NCI-H128 (cell line): ENCODE measurements around the gene PHB1.
"Not testable (repeated sequence)": the region's sequence is repeated elsewhere in the genome, so short reads cannot be mapped to it uniquely, and the experiment has no call there.

ENCODE experiments used
- DNase-seq: peaks from one replicate; lab custom pipeline; 2025; ENCODE audit not compliant: unreplicated experiment; lab: John Stamatoyannopoulos, UW

Gene PHB1

DNA sequence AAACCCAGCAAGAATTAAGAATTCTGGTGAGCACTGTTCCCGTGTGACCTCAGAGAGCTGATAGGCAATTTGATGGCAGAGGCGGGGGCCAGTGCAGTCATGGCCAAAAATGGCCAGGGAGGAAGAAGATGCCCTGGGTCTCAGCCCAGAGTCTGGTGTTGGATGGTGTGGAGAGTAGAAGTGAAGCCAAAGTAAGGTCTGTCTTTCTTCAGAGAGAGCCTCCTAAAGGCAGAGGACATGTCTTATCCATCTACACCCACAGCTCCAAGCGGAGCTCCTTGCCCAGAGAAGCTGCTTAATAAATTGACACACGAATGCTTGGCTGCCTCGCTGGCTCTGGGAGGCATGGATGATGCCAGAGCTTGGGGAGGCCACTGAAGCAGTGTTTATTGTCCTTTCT, 32.9 kb downstream of the PHB1 start:
- no peak for DNase-seq

DNA sequence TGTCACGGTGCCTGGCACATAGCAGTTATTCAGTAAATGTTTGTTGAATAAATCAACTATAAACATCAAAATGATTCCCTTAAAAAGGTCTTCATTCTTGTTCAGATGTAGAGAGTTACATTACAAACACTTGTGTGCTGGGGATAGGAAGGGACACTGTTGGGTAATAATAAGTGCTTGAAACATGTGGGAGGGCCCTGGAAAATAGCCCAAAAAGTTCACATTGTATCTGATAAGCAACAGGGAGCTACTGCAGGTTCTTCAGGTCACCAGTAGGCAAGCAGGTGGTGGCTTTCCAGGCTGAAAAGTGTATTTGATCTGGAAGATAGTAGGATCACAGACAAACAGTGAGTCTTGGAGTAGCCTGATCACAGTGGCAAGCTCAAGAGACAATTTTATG, 33.6 kb downstream of the PHB1 start:
- DNase-seq: no peak

DNA sequence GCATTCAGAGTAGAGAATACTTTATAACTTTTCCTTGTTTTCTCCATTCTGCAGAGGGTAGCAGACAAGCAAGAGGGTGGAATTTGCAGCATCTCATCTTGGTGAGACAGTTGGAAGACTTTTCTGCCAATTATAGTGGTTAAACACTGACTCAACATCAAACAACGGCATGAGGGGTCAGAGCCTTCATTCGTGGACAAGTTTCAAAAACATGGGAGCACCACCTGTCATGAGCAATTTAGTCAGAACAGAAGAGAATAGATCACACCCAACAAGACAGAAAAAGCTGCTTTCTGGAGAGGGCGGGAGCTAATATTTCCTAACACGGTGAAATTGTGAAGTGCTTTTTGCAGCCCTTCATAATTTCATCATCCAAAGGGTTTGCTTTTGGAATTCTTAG, 34.8 kb downstream of the PHB1 start:
- no peak for DNase-seq

DNA sequence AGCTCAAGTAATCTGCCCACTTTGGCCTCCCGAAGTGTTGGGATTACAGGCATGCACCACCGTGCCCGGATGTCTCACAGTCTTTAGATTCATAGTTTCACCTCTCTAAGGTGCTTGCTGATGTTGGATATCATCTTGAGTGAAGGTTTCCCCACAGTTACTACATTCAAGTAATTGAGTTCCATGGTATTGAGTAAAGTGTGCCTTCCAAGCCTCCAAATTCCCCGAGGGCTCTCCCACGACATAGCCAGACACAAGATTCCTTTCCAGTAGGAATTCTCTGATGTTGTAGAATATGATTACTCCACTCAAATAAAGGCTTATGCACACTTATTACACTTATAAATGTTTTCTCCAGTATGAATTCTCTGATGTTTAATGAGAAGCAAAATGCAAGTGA, 36.4 kb downstream of the PHB1 start:
- no peak for DNase-seq

DNA sequence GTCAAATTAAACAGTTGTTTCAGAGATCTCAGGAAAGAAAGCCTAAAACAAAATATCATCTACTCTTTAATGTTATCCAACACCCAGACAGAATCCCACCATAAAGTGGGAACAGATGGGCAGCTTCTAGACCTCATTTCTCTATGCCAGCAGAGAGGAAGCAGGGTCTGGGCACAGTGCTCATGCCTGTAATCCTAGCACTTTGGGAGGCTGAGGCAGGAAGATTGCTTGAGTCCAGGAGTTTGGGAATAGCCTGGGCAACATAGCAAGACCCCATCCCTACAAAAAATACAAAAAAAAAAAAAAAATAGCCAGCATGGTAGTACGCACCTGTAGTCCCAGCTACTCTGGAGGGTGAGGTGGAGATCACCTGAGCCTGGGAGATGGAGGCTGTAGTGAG, 39.1 kb downstream of the PHB1 start:
- no peak for DNase-seq

DNA sequence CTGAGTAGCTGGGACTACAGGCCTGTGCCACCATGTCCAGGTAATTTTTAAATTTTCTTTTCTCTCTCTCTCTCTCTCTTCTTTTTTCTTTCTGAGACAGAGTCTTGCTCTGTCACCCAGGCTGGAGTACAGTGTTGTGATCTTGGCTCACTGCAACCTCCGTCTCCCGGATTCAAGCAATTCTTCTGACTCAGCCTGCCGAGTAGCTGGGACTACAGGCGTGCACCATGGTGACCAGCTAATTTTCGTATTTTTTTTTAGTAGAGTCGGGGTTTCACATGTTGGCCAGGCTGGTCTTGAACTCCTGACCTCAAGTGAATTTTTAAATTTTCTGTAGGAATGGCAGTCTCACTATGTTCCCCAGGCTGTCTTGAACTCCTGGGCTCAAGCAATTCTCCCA, 41.6 kb downstream of the PHB1 start:
- DNase-seq: no peak

DNA sequence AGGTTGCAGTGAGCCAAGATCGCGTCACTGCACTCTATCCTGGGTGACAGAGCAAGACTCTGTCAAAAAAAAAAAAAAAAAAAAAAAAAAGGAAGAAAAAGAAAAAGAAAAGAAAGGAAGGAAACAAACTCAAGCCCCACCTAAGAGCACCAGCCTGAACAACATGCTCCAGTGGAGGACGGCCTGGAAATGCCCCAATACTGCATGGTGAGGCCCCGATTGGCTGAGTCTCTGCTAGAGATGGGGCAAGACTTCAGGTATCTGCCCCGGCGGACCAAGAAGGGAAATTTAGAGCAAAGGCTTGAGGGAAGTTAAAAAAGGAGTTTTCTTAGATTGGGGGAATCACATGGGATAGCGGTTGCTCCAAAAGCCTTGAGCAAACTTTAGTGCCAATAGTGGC, 42.3 kb downstream of the PHB1 start:
- no peak for DNase-seq

DNA sequence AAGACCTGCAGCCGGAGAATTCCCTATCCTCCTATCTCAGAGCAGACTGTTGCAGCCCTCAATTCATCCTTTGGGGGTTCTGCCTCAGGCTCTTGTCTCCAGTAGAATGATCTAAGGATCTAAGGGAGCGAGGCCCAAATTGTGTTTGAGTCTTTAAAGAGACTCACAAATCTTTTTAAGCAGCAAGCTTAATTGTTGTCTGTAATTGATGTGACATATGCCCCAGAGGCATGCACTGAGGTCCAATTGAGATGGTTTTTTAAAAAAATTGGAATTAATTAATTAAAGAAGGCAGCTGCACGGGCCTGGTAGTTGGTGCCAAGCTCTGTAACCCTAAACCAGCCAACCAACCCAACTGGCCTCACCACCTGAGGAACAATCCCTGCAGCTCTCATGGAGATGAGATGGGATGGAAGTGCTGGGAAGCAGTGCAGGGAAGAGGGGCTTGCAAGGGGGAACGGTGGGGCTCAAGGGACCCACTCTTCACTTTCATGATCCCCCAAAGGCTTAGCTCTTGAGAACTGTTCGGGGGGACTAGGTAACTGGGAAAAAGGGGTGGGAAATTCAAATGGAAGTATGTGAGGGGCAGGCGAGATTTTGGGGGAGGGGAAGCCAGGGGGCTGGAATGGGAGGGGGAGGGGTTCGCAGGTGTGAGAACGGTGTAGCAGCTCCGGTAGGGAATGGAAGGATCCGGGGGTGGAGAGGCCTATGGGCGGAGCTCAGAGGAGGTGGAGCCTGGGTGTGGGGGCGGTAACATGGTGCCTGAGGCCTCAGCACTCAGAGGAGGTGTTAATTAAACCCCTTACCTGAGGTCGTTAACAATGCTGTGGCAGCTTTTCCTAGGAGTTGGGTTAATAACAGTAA, 43.5 kb downstream of the PHB1 start:
- DNase-seq: no peak

DNA sequence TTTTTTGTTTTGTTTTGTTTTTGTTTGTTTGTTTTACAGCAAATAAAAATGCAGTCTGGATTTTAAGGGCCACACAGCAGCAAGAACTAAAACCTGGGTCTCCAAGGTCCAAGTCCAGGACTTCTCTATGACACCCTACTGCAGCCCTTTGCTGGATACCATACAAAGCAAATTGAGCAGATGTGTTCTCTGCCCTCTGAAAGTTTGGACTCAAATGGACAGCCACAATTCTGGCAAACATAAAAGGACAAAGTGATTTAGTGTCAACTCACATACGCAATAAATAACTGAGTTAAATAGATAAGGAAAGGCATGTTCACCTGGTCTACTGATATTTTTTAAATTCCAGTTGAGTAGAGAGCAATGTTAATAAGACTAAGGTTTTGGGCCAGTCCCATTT, 44.9 kb downstream of the PHB1 start:
- DNase-seq: no peak

DNA sequence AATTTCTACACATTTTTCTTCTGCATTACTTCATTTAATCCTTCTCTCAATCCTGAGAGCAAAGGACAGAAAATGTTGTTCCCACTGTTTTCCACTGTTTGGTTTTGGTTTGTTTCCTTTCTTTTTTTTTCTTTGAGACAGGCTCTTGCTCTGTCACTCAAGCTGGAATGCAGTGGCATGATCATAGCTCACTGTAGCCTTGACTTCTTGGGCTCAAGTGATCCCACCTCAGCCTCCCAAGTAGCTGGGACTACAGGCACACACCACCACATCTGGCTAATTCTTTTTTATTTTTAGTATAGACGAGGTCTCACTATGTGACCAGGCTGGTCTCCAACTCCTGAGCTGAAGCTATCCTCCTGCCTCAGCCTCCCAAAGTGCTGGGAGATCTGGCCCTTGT, 45.6 kb downstream of the PHB1 start:
- DNase-seq: no peak

DNA sequence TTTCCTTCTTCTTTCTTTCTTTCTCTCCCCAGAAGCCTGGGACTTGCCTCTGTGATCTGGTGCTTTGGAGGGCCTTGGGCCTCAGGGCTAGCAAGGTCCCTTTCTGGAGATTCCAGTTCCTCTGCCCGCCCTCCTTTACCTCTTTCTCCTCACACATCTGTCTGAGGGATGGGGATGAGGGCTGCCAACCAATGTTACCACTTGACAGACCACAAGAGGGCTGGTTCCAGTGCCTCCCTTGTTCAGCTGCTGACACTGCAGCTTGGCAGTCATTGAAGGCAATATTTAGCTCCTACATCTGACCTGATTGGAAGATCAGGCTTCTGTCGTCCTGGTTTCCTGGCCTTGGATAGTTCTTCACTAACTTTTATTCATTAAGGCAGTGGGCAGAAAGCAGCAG, 49.0 kb downstream of the PHB1 start:
- DNase-seq: no peak

DNA sequence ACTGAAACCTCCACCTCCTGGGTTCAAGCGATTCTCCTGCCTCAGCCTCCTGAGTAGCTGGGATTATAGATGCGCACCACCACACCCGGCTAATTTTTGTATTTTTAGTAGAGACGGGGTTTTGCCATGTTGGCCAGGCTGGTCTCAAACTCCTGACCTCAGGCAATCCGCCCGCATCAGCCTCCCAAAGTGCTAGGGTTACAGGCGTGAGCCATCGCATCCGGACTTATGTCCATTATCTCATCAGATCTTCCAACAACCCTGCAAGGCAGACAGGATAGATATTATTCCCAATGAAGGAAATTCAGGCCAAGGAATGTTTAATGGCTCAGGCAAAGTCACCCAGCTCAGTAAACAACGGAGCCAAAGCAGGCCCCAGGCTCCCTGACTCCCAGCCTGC, 49.6 kb downstream of the PHB1 start:
- not testable (repeated sequence) for DNase-seq

DNA sequence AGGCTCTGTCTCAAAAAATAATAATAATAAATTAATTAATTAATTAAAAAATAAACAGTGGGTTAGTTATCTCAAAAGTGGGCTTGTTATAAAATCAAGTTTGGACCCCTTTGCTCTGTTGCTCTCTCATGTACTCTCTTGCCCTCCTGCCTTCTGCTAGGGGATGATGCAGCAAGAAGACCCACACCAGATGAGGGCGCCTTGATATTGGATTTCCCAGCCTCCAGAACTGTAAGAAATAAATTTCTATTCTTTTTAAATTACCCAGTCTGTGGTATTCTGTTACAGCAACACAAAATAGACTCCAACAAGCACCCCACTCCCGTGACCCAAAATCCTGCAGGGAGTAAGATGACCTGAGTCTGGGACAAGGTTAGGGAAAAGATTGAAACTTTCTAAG, 50.6 kb downstream of the PHB1 start:
- DNase-seq: no peak

DNA sequence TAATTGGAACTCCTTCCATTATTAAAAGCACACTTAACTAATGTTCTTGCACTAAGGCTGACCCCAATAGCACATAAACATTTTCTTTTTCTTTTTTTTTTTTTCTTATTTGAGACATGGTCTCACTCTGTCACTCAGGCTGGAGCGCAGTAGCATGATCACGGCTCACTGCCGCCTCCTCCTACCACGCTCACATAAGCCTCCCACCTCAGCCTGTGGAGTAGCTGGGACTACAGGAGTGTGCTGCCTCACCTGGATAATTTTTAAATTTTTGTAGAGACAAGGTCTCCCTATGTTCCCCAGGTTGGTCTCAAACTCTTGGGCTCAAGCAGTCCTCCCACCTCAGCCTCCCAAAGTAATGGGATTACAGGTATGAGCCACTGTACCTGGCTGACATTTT, 51.4 kb downstream of the PHB1 start:
- DNase-seq: no peak

DNA sequence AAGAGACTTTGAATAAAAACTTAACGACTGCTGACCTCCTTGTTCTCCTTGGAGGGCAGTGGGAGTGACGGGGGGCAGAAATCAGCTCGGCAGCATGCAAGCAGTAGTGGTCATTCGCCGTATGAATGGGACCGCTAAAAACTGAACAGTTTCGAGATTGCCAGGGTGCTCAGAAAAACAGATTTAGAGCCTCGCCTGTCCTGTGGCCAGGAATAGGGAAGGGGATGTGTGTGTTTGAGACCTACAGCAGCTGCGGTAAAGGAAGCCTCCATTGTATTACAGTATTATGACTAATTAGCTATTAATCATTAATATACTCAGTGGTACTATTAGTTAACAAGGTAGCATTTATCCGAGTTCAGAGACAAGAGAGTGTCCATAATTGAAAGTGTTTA, 52.0 kb downstream of the PHB1 start:
- DNase-seq: no peak

DNA sequence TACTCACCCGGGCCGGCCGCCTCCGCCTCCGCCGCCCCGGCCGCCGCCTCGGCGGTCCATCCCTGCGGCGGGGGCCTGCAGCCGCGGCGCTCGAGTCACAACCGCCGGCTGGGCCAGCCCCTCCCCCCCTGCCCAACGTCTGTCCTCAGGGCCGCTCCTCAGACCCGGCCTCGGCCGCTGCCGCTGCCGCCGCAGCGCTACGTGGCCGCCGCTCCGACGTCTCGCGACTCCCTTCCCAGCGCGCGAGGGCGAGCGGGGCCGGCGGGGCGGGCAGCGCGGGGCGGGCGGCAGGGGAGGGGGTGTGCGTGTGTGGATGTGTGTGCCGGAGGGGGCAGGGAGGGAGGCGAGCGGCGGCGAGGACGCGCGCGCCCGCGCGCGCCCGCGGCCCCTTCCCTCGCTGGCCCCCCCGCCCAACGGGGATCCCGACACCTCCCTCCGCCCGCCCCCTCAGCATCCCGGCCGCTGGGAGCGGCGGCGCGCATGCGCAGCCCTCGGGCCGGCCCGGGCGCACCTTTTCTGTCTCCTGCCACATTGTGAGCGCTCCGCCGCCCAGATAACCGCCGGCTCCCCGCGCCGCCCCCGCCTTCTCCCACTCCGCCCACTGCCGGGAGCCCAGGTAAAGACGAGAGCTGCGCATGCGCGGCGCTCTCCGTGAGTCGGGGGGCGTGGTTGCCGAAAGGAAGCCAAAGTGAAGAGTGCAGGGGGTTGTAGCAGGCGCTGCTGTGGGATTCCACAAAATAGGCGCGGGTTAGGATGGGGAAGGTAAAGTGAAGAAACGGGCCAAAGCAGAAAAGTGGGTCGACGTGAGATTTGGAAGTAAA, 52.6 kb downstream of the PHB1 start, which contains the start of gene ZNF652:
Gene ZNF652 (minus strand): TSS at position 349 of the 821 bp plus-strand sequence. CDS start 44,525 bp downstream, outside the sequence.
- DNase-seq: peak; percentile 91

DNA sequence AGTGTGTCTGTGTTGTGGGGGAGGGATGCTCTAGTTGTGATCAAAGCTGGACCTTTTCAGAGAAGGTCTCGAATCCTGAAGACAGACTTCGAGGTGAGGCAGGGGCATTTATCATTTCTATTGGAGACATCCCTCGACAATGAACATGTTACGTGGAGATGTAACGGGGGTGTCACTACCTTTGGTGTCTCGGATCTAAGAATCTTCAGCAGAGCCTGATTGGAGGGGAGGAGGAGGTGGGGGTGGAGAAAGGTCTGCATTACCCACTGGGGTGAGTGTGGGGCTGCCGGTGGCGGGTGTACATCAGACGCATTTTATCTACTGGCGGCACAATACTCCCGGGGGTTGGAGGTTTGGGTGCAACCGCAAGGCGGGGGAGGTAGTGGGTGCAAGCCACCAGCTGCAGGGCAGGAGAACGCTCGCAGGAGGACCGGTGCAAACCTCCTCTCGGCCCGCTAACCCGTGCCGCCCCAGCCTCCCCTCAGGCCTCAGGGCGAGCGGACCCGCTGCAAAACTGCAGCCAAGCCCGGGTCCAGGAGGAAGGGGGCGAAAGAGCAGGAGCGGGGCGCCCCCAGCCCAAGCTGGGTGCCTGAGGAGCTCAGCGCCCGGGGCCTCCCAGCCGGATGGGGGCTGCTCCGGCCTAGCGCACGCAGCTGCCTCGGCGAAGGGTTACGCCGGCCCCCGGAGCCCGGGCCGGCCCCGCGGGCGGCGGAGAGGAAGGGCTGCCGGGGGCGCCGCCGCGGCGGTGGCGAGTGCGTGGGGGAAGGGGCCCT, 53.4 kb downstream of the PHB1 start:
- peak; percentile 13 for DNase-seq

DNA sequence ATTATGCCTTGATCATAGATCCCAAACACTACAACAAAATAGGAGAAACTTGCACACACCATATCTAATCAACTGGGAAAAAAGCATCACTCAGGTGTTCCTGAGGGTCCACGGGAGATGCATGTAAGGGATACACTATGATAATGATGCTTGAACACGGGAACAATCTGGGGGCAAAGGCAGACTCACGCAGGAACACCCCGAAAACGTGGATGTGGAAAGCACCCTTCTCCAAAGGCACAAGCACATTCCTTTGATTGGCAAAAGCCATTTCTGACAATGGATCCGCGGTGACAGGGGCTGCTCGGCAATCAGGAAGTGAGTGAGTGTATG, 53.9 kb downstream of the PHB1 start:
- no peak for DNase-seq

DNA sequence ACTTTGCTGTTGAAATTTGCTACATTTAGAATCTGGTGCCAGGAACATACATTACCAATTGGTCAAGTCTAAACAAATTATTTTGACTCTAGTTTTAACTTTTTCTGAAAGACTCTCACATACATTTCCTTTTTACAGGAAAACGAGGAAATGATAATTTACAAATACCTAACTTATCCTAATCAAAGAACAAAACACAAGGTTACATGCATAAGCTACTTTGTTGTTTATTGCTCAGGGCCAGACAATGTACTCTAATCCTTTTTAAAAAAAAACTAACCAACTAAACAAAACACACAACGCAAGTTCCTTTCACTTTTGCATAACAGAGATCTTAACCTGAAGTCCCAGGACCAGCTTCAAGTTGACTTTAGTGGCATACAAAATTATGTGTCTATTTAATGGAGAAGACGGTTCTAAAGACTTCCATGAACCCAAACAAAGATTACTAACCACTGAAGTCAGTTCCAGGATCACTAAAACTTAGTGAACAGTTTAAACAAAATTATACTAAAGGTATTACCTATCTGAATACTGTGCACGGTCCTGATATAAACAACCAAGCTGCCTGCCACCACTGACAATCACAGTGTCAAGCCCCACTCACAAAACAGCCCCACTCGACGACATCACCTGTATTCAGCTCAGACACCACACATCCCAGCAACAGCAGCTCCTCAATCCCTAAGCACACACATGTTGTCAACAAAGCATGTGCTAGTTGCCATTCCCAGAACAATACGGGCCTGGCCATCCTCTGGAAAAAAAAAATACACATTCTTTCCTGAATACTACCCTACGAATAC, 54.5 kb downstream of the PHB1 start:
- no peak for DNase-seq

DNA sequence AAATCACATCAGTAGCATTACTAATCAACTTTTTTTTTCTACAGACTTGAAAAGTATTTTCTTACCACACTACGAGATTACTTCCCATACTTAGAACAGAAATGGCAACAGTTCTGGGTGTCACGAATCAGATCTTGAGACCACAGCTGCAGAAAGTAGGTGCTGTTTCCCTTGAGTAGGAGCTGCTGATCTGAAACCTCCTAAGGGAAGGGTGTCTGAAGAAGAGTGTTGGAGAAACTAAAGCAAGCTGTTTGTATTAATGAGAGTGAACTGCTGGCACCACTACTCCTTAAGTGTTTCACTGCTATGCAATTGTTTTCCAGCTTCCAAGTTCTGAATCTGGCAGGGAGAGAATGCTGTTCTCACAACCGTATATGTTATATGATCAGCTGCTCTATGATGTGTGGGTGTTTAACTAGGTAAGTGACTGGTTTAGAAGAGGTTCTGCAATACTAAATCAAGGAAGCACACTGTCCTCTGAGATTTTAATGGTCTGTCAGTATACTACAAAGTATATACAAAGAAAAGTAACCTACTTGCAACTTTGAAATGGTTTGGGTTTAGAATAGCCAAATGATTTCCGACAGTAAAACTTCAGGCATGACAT, 55.9 kb downstream of the PHB1 start:
- DNase-seq: no peak
